GM12878 (cell line): ENCODE measurements around the gene CTNS. TPM values are rescaled to one million over a fixed set of nuclear protein-coding genes. Genes with fewer than 3 reads are reported as not detected.
A peak's percentile ranks its signal among the peaks of the same experiment; 100 is the strongest.

Experiments used
- ATAC-seq: fragments of 200-7000 bp; cut with Tn5 transposase; 3 replicates; pipeline ENCODE4 v1.9.1; 2020; ENCODE audit warnings: mild to moderate bottlenecking, moderate library complexity
- BruUV-seq: library from RNA; stranded (reverse); fragments of 400-500 nt; replicated peaks from 2 replicates; lab custom pipeline; 2021; lab: Mats Ljungman, UMichigan
- CTCF ChIA-PET: fragments of 300-600 bp; sonication (Branson Sonifier 250); formaldehyde crosslinking; extraction: SDS; loops from one replicate; lab custom pipeline; 2021; ENCODE audit warnings: inconsistent platforms; lab: Yijun Ruan, JAX
- POLR2A ChIA-PET: fragments of 350-600 bp; formaldehyde crosslinking; extraction: SDS; loops from one replicate; lab custom pipeline; 2021; ENCODE audit warnings: inconsistent platforms; lab: Charles Lee
- RAD21 ChIA-PET: fragments of 300-600 bp; sonication (Branson Sonifier 250); formaldehyde crosslinking; loops from one replicate; lab custom pipeline; 2023; ENCODE audit warnings: antibody characterized with exemption; ENCODE audit not compliant: unreplicated experiment; lab: Charles Lee
- SMC1A ChIA-PET: fragments of 300-600 bp; sonication (Branson Sonifier 250); formaldehyde crosslinking; loops from one replicate; lab custom pipeline; 2023; ENCODE audit not compliant: unreplicated experiment, uncharacterized antibody; lab: Charles Lee
- DNase-seq: peaks from one replicate; pipeline ENCODE4 v3.0.0-alpha.2; 2011; ENCODE audit warnings: low read depth, low spot score
- FAIRE-seq: peaks from 3 replicates; lab custom pipeline; 2011; peaks lifted over from hg19 to GRCh38; lab: Jason Lieb, UNC
- H2AFZ ChIP-seq: 2 replicates; pipeline ENCODE4 v1.6.0; 2011; ENCODE audit warnings: low read depth, low read length, control low read depth; ENCODE audit not compliant: control insufficient read depth
- H3K27ac ChIP-seq: 2 replicates; pipeline ENCODE4 v1.5.1; 2011; ENCODE audit warnings: control low read depth; ENCODE audit not compliant: control insufficient read depth, insufficient read depth
- H3K27me3 ChIP-seq, 2 experiments: replicated peaks in 1 of 2; 2 replicates each; pipeline versions ENCODE4 v1.6.0 to v1.6.1; 2011; ENCODE audit warnings: low read length in 1 of 2; ENCODE audit not compliant: control insufficient read depth in 2 of 2, insufficient read depth in 2 of 2
- H3K36me3 ChIP-seq, 2 experiments: 2 replicates each; pipeline ENCODE4 v1.5.1; 2011; ENCODE audit warnings: low read length in 1 of 2; ENCODE audit not compliant: control insufficient read depth in 2 of 2, insufficient read depth in 2 of 2
- H3K4me1 ChIP-seq: 2 replicates; pipeline ENCODE4 v1.6.1; 2011; ENCODE audit warnings: mild to moderate bottlenecking, low read length, moderate library complexity, mixed read lengths; ENCODE audit not compliant: control insufficient read depth, insufficient read depth
- H3K4me2 ChIP-seq: 2 replicates; pipeline ENCODE4 v1.6.0; 2011; ENCODE audit warnings: control low read depth; ENCODE audit not compliant: control insufficient read depth, insufficient read depth
- H3K4me3 ChIP-seq: fragments of 200-600 bp; sonication (generic); 2 replicates; pipeline ENCODE4 v1.5.1; 2016
- H3K79me2 ChIP-seq: 2 replicates; pipeline ENCODE4 v1.6.0; 2011; ENCODE audit warnings: low read length; ENCODE audit not compliant: control insufficient read depth, insufficient read depth
- H3K9ac ChIP-seq: 2 replicates; pipeline ENCODE4 v1.8.0; 2011; ENCODE audit warnings: low read length, control low read depth, mixed read lengths; ENCODE audit not compliant: control insufficient read depth, insufficient read depth
- H3K9me3 ChIP-seq: replicated peaks from 3 replicates; pipeline ENCODE4 v1.5.1; 2011; ENCODE audit warnings: mild to moderate bottlenecking, low read length; ENCODE audit not compliant: control insufficient read depth, insufficient read depth
- H4K20me1 ChIP-seq: 2 replicates; pipeline ENCODE4 v1.6.0; 2011; ENCODE audit not compliant: control insufficient read depth, insufficient read depth
- ASH2L ChIP-seq: fragments of 300-600, 200-600 bp; sonication (generic); IDR thresholded peaks from 2 replicates; pipeline ENCODE4 v1.6.1; 2017; ENCODE audit warnings: low read depth, mild to moderate bottlenecking, borderline replicate concordance
- BCL11A ChIP-seq: IDR thresholded peaks from 2 replicates; pipeline ENCODE4 v1.6.1; 2011; ENCODE audit warnings: low read depth, low read length
- BMI1 ChIP-seq: fragments of 450-650 bp; IDR thresholded peaks from 2 replicates; pipeline ENCODE4 v1.6.1; 2016; ENCODE audit warnings: mild to moderate bottlenecking, moderate library complexity, borderline replicate concordance
- FOS ChIP-seq: IDR thresholded peaks from 3 replicates; pipeline ENCODE4 v1.6.1; 2011; ENCODE audit warnings: borderline replicate concordance; ENCODE audit not compliant: insufficient read length; ENCODE audit errors: extremely low read depth
- GATAD2B ChIP-seq: fragments of 450-650 bp; conservative IDR thresholded peaks from 2 replicates; pipeline ENCODE4 v1.6.1; 2017; ENCODE audit warnings: low read depth, mild to moderate bottlenecking, moderate library complexity
- HDAC2 ChIP-seq: fragments of 200-600 bp; sonication (generic); IDR thresholded peaks from 2 replicates; pipeline ENCODE4 v1.6.1; 2017
- HDGF ChIP-seq: fragments of 450-650 bp; IDR thresholded peaks from 2 replicates; pipeline ENCODE4 v1.6.1; 2016; ENCODE audit warnings: antibody characterized with exemption
- LARP7 ChIP-seq: fragments of 450-650 bp; IDR thresholded peaks from 2 replicates; pipeline ENCODE4 v1.6.1; 2017; ENCODE audit warnings: mild to moderate bottlenecking
- MAX ChIP-seq: IDR thresholded peaks from 2 replicates; pipeline ENCODE4 v1.6.1; 2012; ENCODE audit warnings: low read depth, low read length, improper control_type of control experiment
- MEF2B ChIP-seq: fragments of 450-650 bp; IDR thresholded peaks from 2 replicates; pipeline ENCODE4 v1.6.1; 2018; ENCODE audit warnings: mild to moderate bottlenecking, moderate library complexity; ENCODE audit not compliant: partially characterized antibody, poor library complexity, severe bottlenecking
- NRF1 ChIP-seq: conservative IDR thresholded peaks from 2 replicates; pipeline ENCODE4 v1.6.1; 2011; ENCODE audit warnings: mild to moderate bottlenecking, low read depth, low read length, improper control_type of control experiment
- POLR2A ChIP-seq: IDR thresholded peaks from 2 replicates; pipeline ENCODE4 v1.6.1; 2011; ENCODE audit warnings: low read depth, mild to moderate bottlenecking, low read length
- RBBP5 ChIP-seq: fragments of 200-600 bp; sonication (generic); conservative IDR thresholded peaks from 2 replicates; pipeline ENCODE4 v1.6.1; 2016
- RELA ChIP-seq: fragments of 450-650 bp; IDR thresholded peaks from 2 replicates; pipeline ENCODE4 v1.8.0; 2014; ENCODE audit warnings: borderline replicate concordance; ENCODE audit not compliant: partially characterized antibody
- RFX5 ChIP-seq: IDR thresholded peaks from 2 replicates; pipeline ENCODE4 v1.6.1; 2011; ENCODE audit warnings: low read depth, low read length, improper control_type of control experiment
- SIN3A ChIP-seq: IDR thresholded peaks from 2 replicates; pipeline ENCODE4 v1.6.1; 2012; ENCODE audit warnings: low read depth, low read length, improper control_type of control experiment
- SP1 ChIP-seq: IDR thresholded peaks from one replicate; pipeline ENCODE4 v1.6.1; 2011; ENCODE audit warnings: low read depth, low read length
- SPI1 ChIP-seq: IDR thresholded peaks from 2 replicates; pipeline ENCODE4 v1.6.1; 2011; ENCODE audit warnings: low read depth, mild to moderate bottlenecking, low read length, moderate library complexity, borderline replicate concordance; ENCODE audit not compliant: insufficient read depth
- SREBF1 ChIP-seq: IDR thresholded peaks from 2 replicates; pipeline ENCODE4 v1.6.1; 2012; ENCODE audit warnings: mild to moderate bottlenecking, low read length
- TAF1 ChIP-seq: IDR thresholded peaks from 2 replicates; pipeline ENCODE4 v1.6.1; 2011; ENCODE audit warnings: mild to moderate bottlenecking, low read depth, low read length, borderline replicate concordance
- TCF3 ChIP-seq: IDR thresholded peaks from 2 replicates; pipeline ENCODE4 v1.6.1; 2012; ENCODE audit warnings: low read depth, mild to moderate bottlenecking, low read length, borderline replicate concordance; ENCODE audit not compliant: insufficient read depth
- TCF7 ChIP-seq: IDR thresholded peaks from 2 replicates; pipeline ENCODE4 v1.6.1; 2014; ENCODE audit warnings: antibody characterized with exemption, borderline replicate concordance
- YY1 ChIP-seq: IDR thresholded peaks from 2 replicates; pipeline ENCODE4 v1.6.1; 2011; ENCODE audit warnings: low read depth, mild to moderate bottlenecking, low read length
- WGBS: methylation state at CpG from one replicate; pipeline ENCODE4 v1.1.6; 2016; ENCODE audit warnings: low lambda C conversion rate; ENCODE audit not compliant: insufficient replicate concordance, insufficient coverage; ENCODE audit errors: missing lambda C conversion rate; 5-methylcytosine and 5-hydroxymethylcytosine counted together
- in situ Hi-C: fragments of 300-500 bp; cut with MboI; formaldehyde crosslinking; loops from 9 replicates; pipeline ENCODE4 v1.14.3; 2018; ENCODE audit warnings: mixed read lengths
- intact Hi-C: fragments of 100-400 bp; cut with micrococcal nuclease; formaldehyde crosslinking; loops from one replicate; pipeline ENCODE4 v1.14.2; 2022; ENCODE audit not compliant: unreplicated experiment
- polyA plus RNA-seq, 11 experiments: library from polyadenylated mRNA; depleted of rRNA in 4 of 11; unstranded in 6 of 11; stranded (reverse) in 5 of 11; fragments of >200 nt; fragmentation: Nextera tagmentation in 4 of 11; fragmentation: Illumina TruSeq in 1 of 11; extraction: Ambion mirVana in 4 of 11; extraction: Trizol in 1 of 11; gene quantifications; 1 replicate in 1 of 11; 2 replicates in 10 of 11; pipeline versions ENCODE4 v1.2.1 to v1.2.3, GENCODE V29; 2011 to 2016; ENCODE audit warnings: inconsistent platforms in 2 of 11, missing spikeins in 2 of 11, low read depth in 1 of 11
- total RNA-seq, 4 experiments: library from RNA; depleted of rRNA in 3 of 4; stranded (reverse); fragments of >200 nt in 3 of 4; fragmentation: Illumina TruSeq in 1 of 4; extraction: Trizol in 1 of 4; gene quantifications; 2 replicates each; pipeline versions ENCODE4 v1.2.1 to v1.2.3, GENCODE V29; 2013 to 2021
- TF ChIP-seq, protein P1 (sequence below): IDR thresholded peaks from 2 replicates; pipeline ENCODE4 v1.6.1; 2011; ENCODE audit warnings: low read depth, mild to moderate bottlenecking, low read length, moderate library complexity, borderline replicate concordance; ENCODE audit errors: extremely low read depth

CTNS gene
- total and polyA plus RNA-seq, 10 of the 15 experiments (the other 5 are each of a cell fraction or from before 2014, with no cell fraction given) = 0.92 to 10.7 (median 6.4) TPM

DNA sequence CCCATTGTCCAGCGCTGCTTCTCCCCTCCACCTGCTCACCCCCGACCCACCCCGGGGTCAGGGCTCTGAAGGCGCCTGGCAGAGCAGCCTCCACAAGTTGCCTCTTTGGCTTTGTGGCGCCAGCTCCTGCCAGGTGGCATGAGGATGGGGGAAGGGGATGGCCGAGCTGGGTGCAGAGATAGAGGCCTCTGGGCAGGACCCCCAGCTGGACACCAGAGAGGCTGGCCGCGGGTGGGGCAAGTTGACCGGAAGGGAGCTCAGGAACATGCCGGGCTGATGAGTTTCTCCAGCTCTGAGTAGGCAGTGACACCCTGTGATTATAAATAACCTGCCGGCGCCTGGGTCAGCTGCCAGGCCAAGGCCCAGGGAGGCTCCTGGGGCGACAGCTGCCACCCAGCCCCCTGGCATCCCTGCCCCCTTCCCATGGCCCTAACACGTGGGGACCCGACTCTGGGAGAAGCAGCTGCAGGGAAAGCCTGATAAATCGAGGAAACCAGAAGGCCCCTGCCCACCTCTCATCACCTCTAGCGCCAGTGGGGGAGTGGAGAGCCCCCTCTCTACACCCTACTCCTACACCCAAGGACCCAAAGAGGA, 58.7 kb downstream of the CTNS start (continued):
- no peak for TF ChIP-seq FOS
- no peak for TF ChIP-seq MAX
- TF ChIP-seq, protein P1, sequence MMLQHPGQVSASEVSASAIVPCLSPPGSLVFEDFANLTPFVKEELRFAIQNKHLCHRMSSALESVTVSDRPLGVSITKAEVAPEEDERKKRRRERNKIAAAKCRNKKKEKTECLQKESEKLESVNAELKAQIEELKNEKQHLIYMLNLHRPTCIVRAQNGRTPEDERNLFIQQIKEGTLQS = no peak
- TF ChIP-seq TAF1 = no peak
- no peak for TF ChIP-seq SPI1
- peak; percentile 37; the same call in 1 of the 2 replicates for TF ChIP-seq POLR2A
- TF ChIP-seq NRF1 = no peak
- TF ChIP-seq RFX5 = no peak
- TF ChIP-seq LARP7 = no peak
- TF ChIP-seq RELA = no peak

DNA sequence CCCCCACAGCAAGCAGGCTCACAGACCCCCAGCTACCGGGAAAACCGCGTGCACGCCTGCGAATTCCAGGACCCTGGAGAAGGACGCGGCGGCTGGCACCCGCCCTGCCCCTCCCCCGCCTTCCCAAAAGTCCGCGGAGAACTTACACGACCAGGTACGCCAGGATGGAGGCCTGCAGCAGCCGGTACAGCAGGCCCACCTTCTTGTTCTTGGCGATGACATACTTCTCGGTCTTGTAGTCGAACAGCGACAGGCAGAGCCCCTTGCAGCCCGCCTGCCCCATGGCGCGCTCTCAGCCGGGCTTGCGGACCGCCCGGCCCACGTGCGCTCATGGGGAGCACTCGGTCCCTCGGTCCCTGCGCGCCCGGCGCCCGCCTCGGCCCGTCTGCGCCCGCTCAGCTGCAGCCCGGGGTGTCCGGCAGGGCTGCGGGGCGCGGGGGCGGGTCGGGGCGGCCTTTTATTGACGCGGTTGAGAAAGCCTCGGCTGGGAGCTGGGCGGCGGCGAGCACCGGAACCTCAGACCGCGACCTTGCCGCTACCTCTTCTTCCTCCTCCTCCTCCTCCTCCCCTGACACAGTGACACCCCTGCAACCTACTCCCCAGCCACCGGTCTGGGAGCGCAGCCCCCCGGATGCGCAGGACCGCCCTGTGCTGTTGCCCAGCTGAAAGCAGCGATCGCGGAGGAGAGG, 59.3 kb downstream of the CTNS start, which contains the start of gene P2RX5:
Gene P2RX5, minus strand, starts transcription at position 433 of the 689 bp plus-strand sequence. Its CDS starts 150 bp downstream, at position 283.
- Histone ChIP-seq H3K4me3 (peak within 1 kb of the TSS; percentile 56), H2AFZ (peak within 1 kb of the TSS; percentile 35), H3K4me2 (peak within 1 kb of the TSS; percentile 88), H3K79me2 (peaks cover 13% of the 10 kb centered on the region), H3K36me3 (no peaks in the 10 kb centered on the region), H3K27me3 (no peaks in the 10 kb centered on the region), H4K20me1 (no peaks in the 10 kb centered on the region), H3K9me3 (peaks cover 12% of the 10 kb centered on the region; the same call in 1 of the 3 replicates), H3K27ac (peak within 1 kb of the TSS; percentile 61), H3K9ac (peak within 1 kb of the TSS; percentile 72), H3K4me1 (peaks cover 32% of the 10 kb centered on the region)
- peak; percentile 48 for ATAC-seq
- intact Hi-C loops (no loop called here), in situ Hi-C loops (no loop called here)
- SMC1A ChIA-PET = interaction anchor here (0.7 to 3.4 kb wide), 6 partner anchors 11 to 36 kb away, joined by 3 to 17 read pairs (median 4); partner anchors contain the start of gene HASPIN
- WGBS = under 1% methylated on average over 59 of the region's 65 CpGs
- FAIRE-seq = peak; percentile 35
- no TSS peak for BruUV-seq
- POLR2A ChIA-PET = interaction anchor here (1.1 to 2.3 kb wide), 3 partner anchors 11 to 31 kb away, joined by 3 to 8 read pairs (median 4); no protein-coding TSS in a partner anchor
- CTCF ChIA-PET = interaction anchor here (0.6 to 2.2 kb wide), 10 partner anchors 11 to 447 kb away, joined by 3 to 9 read pairs (median 4); partner anchors contain the start of genes CYB5D2 and ZZEF1
- RAD21 ChIA-PET = interaction anchor here (0.7 to 2.5 kb wide), 7 partner anchors 15 to 42 kb away, joined by 3 to 23 read pairs (median 3); partner anchors contain the start of gene HASPIN
- DNase-seq = no peak
- TF ChIP-seq TCF7 = no peak
- no peak for TF ChIP-seq ASH2L
- no peak for TF ChIP-seq BMI1
- TF ChIP-seq SREBF1 = no peak
- TF ChIP-seq RBBP5 = no peak
- TF ChIP-seq GATAD2B = peak; percentile 51
- no peak for TF ChIP-seq SIN3A
- no peak for TF ChIP-seq SP1
- no peak for TF ChIP-seq MEF2B
- no peak for TF ChIP-seq HDGF
- TF ChIP-seq YY1 = no peak
- TF ChIP-seq HDAC2 = no peak
- TF ChIP-seq BCL11A = no peak
- no peak for TF ChIP-seq RELA
- TF ChIP-seq TCF3 = no peak
